Tibial artery (tissue), 4 donors: ENCODE measurements around the gene NDOR1.

Experiments used
- DNase-seq, 2 donors: peaks; one replicate each; pipeline ENCODE4 v3.0.0-alpha.2; 2019
- H3K27ac ChIP-seq, 2 donors: fragments of 200-600 bp; sonication (generic) in 1 of 2; 1 replicate in 1 of 2; 2 replicates in 1 of 2; pipeline ENCODE4 v1.5.1; 2018 to 2019; ENCODE audit warnings: mild to moderate bottlenecking in 1 of 2
- H3K27me3 ChIP-seq, 2 donors: fragments of 200-600 bp; sonication (generic) in 1 of 2; one replicate each; pipeline versions ENCODE4 v1.5.1 to v1.6.0; 2016 to 2019
- H3K36me3 ChIP-seq, 3 donors: fragments of 200-600 bp; sonication (generic) in 2 of 3; one replicate each; pipeline ENCODE4 v1.5.1; 2016 to 2019; ENCODE audit warnings: mild to moderate bottlenecking in 2 of 3
- H3K4me1 ChIP-seq, 4 donors: fragments of 200-600 bp; sonication (generic) in 2 of 4; 1 replicate in 3 of 4; 2 replicates in 1 of 4; pipeline ENCODE4 v1.5.1; 2016 to 2019
- H3K4me3 ChIP-seq, 2 donors: fragments of 200-600 bp; sonication (generic) in 1 of 2; 1 replicate in 1 of 2; 2 replicates in 1 of 2; pipeline ENCODE4 v1.5.1; 2018 to 2019; ENCODE audit warnings: mild to moderate bottlenecking in 2 of 2
- H3K9me3 ChIP-seq, 3 donors: fragments of 200-600 bp; sonication (generic) in 1 of 3; one replicate each; pipeline ENCODE4 v1.5.1; 2016 to 2019
- intact Hi-C: fragments of 100-400 bp; cut with DNase I; formaldehyde crosslinking; loops from one replicate; pipeline ENCODE4 v1.15.0; 2023; ENCODE audit warnings: low total_unique reads
- TF ChIP-seq, protein P1 (sequence below), 2 experiments: fragments of 200-600 bp in 1 of 2; fragments of 450-650 bp in 1 of 2; IDR thresholded peaks; one replicate each; pipeline ENCODE4 v1.5.1; 2017 to 2019; ENCODE audit warnings: antibody characterized with exemption in 2 of 2, mild to moderate bottlenecking in 1 of 2, moderate library complexity in 1 of 2

The NDOR1 gene

DNA sequence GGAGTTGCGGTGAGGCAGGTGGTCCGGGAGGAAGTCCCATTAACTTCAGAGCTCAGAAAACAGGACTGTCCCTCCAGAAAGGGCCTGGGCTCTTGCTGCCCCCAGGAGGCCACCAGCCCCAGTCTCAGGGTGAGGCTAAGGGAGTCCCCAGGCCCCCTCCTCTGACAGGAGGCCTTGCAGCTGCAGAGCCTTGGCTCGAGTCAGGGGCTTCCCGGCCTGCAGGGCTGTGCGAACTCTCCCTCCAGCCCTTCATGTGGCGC, 42.3 kb downstream of the NDOR1 start:
- Histone ChIP-seq H3K27me3 (peaks cover 0 to 30% of the 10 kb centered on the region in 2 donors), H3K9me3 (no peaks in the 10 kb centered on the region), H3K4me3 (no peak overlapping the region), H3K4me1 (peaks cover 0 to 10% (median 8%) of the 10 kb centered on the region in 4 donors), H3K36me3 (peaks cover 2 to 11% (median 11%) of the 10 kb centered on the region in 3 donors), H3K27ac (no peak overlapping the region)
- DNase-seq, result no peak
- intact Hi-C loops, result no loop called here
- TF ChIP-seq, protein P1, sequence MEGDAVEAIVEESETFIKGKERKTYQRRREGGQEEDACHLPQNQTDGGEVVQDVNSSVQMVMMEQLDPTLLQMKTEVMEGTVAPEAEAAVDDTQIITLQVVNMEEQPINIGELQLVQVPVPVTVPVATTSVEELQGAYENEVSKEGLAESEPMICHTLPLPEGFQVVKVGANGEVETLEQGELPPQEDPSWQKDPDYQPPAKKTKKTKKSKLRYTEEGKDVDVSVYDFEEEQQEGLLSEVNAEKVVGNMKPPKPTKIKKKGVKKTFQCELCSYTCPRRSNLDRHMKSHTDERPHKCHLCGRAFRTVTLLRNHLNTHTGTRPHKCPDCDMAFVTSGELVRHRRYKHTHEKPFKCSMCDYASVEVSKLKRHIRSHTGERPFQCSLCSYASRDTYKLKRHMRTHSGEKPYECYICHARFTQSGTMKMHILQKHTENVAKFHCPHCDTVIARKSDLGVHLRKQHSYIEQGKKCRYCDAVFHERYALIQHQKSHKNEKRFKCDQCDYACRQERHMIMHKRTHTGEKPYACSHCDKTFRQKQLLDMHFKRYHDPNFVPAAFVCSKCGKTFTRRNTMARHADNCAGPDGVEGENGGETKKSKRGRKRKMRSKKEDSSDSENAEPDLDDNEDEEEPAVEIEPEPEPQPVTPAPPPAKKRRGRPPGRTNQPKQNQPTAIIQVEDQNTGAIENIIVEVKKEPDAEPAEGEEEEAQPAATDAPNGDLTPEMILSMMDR (IDR thresholded peaks at IDR 0.05), result no peak

DNA sequence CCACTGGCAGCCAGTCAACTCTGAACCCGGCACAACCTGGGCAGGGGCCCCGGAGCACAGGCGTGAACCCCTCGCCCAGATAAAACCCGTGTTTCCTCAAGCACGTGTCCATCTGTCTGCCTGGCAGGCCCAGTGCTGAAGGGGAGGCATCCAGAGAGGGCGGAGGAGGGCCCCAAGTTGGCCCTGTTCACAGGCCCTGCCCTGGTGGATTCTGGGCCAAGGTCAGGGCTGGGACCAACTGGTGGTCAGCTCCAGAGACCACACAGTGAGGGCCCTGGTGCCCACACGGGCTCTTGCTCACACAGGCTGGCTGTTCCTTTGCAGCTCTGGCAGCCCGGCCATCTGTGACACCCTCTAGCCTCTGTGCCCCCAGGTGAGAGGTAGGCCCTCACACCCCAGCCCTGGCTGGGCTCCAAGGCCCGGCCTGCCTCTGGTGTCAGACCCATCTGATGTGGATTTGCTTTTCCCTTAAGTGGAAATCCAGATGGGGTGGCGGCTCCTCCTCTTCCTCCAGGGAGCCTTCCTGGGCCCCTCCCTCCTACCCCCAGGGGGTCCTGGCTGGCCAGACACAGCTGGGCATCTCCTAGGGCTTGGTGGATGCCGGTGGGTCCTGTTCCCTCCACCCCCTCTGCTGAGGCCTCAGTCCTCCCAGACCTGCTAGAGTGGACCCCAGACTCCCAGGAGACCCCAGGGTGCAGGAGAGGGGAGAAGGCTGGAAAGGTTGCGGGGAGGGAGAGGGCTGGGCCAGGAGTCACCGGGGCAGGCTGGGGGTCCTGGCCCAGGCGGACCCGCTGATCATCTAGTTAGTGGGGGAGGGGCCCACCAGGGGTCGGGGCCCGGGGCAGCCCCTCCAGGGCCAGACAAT, 45.1 kb downstream of the NDOR1 start:
- Histone ChIP-seq H3K36me3 (no peaks in the 10 kb centered on the region), H3K27me3 (peaks cover 0 to 33% of the 10 kb centered on the region in 2 donors), H3K9me3 (no peaks in the 10 kb centered on the region), H3K4me1 (peaks cover 0 to 12% (median 9%) of the 10 kb centered on the region in 4 donors), H3K27ac (no peak overlapping the region), H3K4me3 (no peak overlapping the region)
- intact Hi-C loops, result no loop called here
- TF ChIP-seq, protein P1 (IDR thresholded peaks at IDR 0.05), result no peak
- DNase-seq, result no peak

GRCh38 chr9:137251194-137251461, 45.6 kb downstream of the NDOR1 start, which contains the start of gene STPG3:
STPG3 (plus strand) TSS chr9:137251286; CDS start chr9:137251287, 1 bp downstream.
- intact Hi-C loops, result no loop called here
- peaks cover 0 to 33% of the 10 kb centered on the region in 2 donors for H3K27me3 ChIP-seq

GRCh38 chr9:137251490-137252268, 46.2 kb downstream of the NDOR1 start:
- Histone ChIP-seq H3K27ac (no peak overlapping the region), H3K4me3 (no peak overlapping the region), H3K9me3 (no peaks in the 10 kb centered on the region), H3K36me3 (peaks cover 0 to 5% (median 1%) of the 10 kb centered on the region in 3 donors), H3K4me1 (peaks cover 0 to 22% (median 18%) of the 10 kb centered on the region in 4 donors), H3K27me3 (peaks cover 0 to 33% of the 10 kb centered on the region in 2 donors)
- intact Hi-C loops, result no loop called here
- no peak for DNase-seq
- TF ChIP-seq, protein P1 (IDR thresholded peaks at IDR 0.05), result no peak

More at GRCh38 chr9:137251194-137251461, 45.6 kb downstream of the NDOR1 start, which contains the start of gene STPG3:
- no peaks in the 10 kb centered on the region for H3K9me3 ChIP-seq
- H3K4me3 ChIP-seq, result no peak within 1 kb of the TSS
- TF ChIP-seq, protein P1 (IDR thresholded peaks at IDR 0.05), result no peak
- no peak for DNase-seq
- H3K4me1 ChIP-seq, result peaks cover 0 to 17% (median 13%) of the 10 kb centered on the region in 4 donors
- no peaks in the 10 kb centered on the region for H3K36me3 ChIP-seq
- no peak within 1 kb of the TSS for H3K27ac ChIP-seq

DNA sequence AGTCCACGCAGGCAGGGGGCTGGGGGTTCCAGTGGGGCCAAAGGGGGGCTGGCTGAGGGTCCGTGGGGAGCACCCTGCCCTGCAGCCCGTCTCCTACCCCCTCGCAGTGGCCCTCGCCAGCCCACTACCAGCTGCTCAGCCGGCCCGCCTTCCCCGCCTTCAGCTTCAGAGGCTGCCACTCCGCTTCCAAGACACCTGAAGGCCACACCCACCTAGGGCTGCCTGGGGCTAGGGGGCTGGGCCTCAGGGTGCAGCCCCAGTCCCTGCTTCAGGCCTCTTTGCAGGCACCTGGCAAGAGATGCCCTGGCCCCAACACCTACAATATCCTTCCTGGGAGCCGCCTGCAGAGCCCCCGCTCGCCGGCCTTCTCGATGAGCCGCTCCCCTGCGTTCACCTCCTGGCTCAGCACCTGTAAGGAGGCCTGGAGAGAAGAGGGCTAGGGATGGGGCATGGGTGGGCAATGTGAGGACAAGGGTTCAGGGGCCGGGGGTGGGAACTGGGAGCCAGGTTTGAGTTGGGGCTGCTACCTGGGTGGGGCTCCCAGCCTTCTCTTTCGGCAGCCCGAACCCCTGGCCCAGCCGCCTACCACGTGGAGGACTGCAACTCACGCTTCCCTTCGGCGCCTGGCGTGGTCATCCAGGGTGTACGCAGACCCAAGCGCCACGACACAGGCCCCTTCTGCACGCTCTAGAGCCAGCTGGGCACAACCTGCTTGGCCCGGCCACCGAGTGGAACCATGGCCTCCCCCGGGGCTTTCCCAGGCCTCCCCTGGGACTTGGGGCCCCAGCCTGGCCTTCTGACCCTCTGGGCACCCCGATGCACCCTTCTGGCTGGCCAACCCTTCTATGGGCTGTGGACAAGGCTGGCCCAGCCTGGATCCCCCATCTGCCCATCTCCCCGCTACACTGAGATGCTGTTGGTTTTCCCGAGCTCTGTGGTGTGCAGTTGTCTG, 47.3 kb downstream of the NDOR1 start:
- Histone ChIP-seq H3K4me3 (no peak overlapping the region), H3K27ac (no peak overlapping the region), H3K9me3 (no peaks in the 10 kb centered on the region), H3K27me3 (peaks cover 0 to 30% of the 10 kb centered on the region in 2 donors), H3K36me3 (peaks cover 0 to 15% (median 6%) of the 10 kb centered on the region in 3 donors), H3K4me1 (peaks cover 0 to 26% (median 23%) of the 10 kb centered on the region in 4 donors)
- intact Hi-C loops, result no loop called here
- no peak for DNase-seq
- TF ChIP-seq, protein P1 (IDR thresholded peaks at IDR 0.05), result no peak
